ENCODE results near the gene LMAN1.
A peak's percentile ranks its signal among the peaks of the same experiment; 100 is the strongest.

The LMAN1 gene

DNA sequence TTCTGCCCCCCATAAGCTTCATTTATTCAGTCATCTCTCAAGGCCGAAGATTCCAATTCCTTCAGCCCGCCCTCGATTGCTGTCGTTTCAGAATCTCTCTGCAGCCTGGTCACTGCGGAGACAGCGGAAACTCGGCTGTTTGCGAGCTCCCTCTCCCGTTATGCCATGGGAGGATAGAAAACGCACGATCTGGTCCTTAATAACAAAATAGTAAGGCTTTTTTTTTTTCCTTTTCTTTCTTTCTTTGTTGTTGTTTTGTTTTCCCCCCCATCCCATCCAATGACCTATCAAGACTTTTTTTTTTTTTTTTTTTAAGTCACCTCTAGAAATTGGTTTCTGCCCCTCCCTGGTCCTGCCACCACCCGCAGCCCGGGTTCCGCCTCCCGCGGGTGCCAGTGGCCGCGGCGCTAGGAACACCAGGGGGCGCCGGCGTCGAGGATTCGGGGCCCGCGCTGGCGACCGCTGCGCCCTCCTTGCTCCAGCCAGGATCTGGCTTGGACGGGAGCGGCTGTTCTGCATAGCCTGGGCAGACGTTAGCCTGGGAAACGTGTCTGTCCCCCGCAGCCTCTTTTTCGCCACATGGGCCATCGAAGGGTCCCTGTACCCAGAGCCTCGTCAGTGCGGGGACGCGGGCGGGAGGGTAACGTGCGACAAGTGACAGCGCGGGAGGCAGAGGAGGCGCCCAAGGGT, 50.7 kb downstream of the LMAN1 start:
- no peaks in the 10 kb centered on the region for H3K36me3 ChIP-seq (ENCODE audit: insufficient read depth, low read length)
- no peaks in the 10 kb centered on the region for H3K27me3 ChIP-seq (ENCODE audit: insufficient read depth, low read length, poor library complexity, severe bottlenecking)
- no peaks in the 10 kb centered on the region for H3K4me1 ChIP-seq (ENCODE audit: insufficient read depth, low read length, poor library complexity, severe bottlenecking)
- peak overlapping the region; percentile 63 for H3K4me3 ChIP-seq (ENCODE audit: low read length, poor library complexity, severe bottlenecking)
- H3K9ac ChIP-seq (ENCODE audit: low read depth, low read length, poor library complexity, severe bottlenecking) = no peak overlapping the region
- H3K79me2 ChIP-seq (ENCODE audit: insufficient read depth, low read length) = no peaks in the 10 kb centered on the region
- H3F3A ChIP-seq (ENCODE audit: low read depth) = no peaks in the 10 kb centered on the region
- peak overlapping the region; percentile 76 for H2AFZ ChIP-seq (ENCODE audit: low read length)
- H4K20me1 ChIP-seq (ENCODE audit: insufficient read depth, low read length, poor library complexity, severe bottlenecking) = no peaks in the 10 kb centered on the region
- H3K4me2 ChIP-seq (ENCODE audit: low read depth, low read length, poor library complexity, severe bottlenecking) = peak overlapping the region; percentile 71
- TF ChIP-seq, protein P1, sequence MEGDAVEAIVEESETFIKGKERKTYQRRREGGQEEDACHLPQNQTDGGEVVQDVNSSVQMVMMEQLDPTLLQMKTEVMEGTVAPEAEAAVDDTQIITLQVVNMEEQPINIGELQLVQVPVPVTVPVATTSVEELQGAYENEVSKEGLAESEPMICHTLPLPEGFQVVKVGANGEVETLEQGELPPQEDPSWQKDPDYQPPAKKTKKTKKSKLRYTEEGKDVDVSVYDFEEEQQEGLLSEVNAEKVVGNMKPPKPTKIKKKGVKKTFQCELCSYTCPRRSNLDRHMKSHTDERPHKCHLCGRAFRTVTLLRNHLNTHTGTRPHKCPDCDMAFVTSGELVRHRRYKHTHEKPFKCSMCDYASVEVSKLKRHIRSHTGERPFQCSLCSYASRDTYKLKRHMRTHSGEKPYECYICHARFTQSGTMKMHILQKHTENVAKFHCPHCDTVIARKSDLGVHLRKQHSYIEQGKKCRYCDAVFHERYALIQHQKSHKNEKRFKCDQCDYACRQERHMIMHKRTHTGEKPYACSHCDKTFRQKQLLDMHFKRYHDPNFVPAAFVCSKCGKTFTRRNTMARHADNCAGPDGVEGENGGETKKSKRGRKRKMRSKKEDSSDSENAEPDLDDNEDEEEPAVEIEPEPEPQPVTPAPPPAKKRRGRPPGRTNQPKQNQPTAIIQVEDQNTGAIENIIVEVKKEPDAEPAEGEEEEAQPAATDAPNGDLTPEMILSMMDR (conservative IDR thresholded peaks at IDR 0.05; ENCODE audit: low read length) = peak; percentile 64
- no peak for TF ChIP-seq EZH2phosphoT487 (IDR thresholded peaks at IDR 0.05; ENCODE audit: borderline replicate concordance)
- H3K9me3 ChIP-seq (ENCODE audit: insufficient read depth, low read depth, low read length) = no peaks in the 10 kb centered on the region
- no peaks in the 10 kb centered on the region for H3K9me2 ChIP-seq (replicated peaks; ENCODE audit: low read depth, low read length)

DNA sequence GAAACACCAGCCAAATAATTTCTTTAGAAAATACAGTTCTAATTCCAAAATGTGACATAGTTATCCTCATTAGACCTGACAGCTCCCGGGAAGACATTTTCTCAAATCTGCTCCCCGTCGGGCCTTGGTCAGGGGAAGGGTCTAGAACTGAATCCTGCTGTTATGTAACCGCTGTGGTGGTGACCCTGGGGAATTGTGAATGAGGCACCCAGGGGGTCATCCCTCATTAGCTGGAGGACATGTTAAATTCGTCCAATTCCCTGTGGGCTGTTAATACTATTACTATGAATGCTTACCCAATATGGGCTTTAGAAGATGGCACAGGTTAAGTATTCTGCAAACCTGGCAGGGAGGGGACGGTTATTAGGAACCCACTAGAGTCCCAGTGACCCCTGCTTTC, 52.4 kb downstream of the LMAN1 start:
- Histone ChIP-seq H3K27me3 (ENCODE audit: insufficient read depth, low read length, poor library complexity, severe bottlenecking) (no peaks in the 10 kb centered on the region), H3K9me3 (ENCODE audit: insufficient read depth, low read depth, low read length) (no peaks in the 10 kb centered on the region), H3K9ac (ENCODE audit: low read depth, low read length, poor library complexity, severe bottlenecking) (no peak overlapping the region), H3K4me2 (ENCODE audit: low read depth, low read length, poor library complexity, severe bottlenecking) (no peak overlapping the region), H3K4me1 (ENCODE audit: insufficient read depth, low read length, poor library complexity, severe bottlenecking) (no peaks in the 10 kb centered on the region), H3K9me2 (replicated peaks; ENCODE audit: low read depth, low read length) (no peaks in the 10 kb centered on the region), H3K36me3 (ENCODE audit: insufficient read depth, low read length) (no peaks in the 10 kb centered on the region), H3K4me3 (ENCODE audit: low read length, poor library complexity, severe bottlenecking) (no peak overlapping the region), H2AFZ (ENCODE audit: low read length) (no peak overlapping the region), H3K79me2 (ENCODE audit: insufficient read depth, low read length) (no peaks in the 10 kb centered on the region), H4K20me1 (ENCODE audit: insufficient read depth, low read length, poor library complexity, severe bottlenecking) (no peaks in the 10 kb centered on the region), H3F3A (ENCODE audit: low read depth) (no peaks in the 10 kb centered on the region)
- no peak for TF ChIP-seq EZH2phosphoT487 (IDR thresholded peaks at IDR 0.05; ENCODE audit: borderline replicate concordance)
- TF ChIP-seq, protein P1 (conservative IDR thresholded peaks at IDR 0.05; ENCODE audit: low read length) = no peak

DNA sequence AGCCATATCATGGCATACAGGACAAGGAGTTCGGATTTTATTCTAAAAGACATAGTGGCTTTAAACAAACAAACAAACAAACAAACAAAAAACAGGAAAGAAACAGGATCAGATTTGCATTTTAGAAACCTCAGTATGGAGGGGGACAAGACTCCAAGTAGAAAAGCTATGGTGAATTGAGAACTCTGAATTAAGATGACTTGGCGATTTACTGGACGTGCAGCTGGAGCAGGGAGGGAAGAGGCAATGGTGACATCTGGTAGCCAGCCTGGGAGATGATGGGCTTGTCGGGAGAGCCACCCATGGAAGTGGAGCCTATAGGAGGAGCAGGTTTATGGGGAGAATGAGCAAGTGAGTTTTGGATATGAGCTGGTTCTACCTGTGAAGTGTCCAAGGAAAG, 53.8 kb downstream of the LMAN1 start:
- TF ChIP-seq EZH2phosphoT487 (IDR thresholded peaks at IDR 0.05; ENCODE audit: borderline replicate concordance) = no peak
- TF ChIP-seq, protein P1 (conservative IDR thresholded peaks at IDR 0.05; ENCODE audit: low read length) = no peak
- Histone ChIP-seq H3K9me2 (replicated peaks; ENCODE audit: low read depth, low read length) (no peaks in the 10 kb centered on the region), H3K4me2 (ENCODE audit: low read depth, low read length, poor library complexity, severe bottlenecking) (no peak overlapping the region), H3K4me1 (ENCODE audit: insufficient read depth, low read length, poor library complexity, severe bottlenecking) (no peaks in the 10 kb centered on the region), H2AFZ (ENCODE audit: low read length) (no peak overlapping the region), H3K4me3 (ENCODE audit: low read length, poor library complexity, severe bottlenecking) (no peak overlapping the region), H4K20me1 (ENCODE audit: insufficient read depth, low read length, poor library complexity, severe bottlenecking) (no peaks in the 10 kb centered on the region), H3F3A (ENCODE audit: low read depth) (no peaks in the 10 kb centered on the region), H3K36me3 (ENCODE audit: insufficient read depth, low read length) (no peaks in the 10 kb centered on the region), H3K79me2 (ENCODE audit: insufficient read depth, low read length) (no peaks in the 10 kb centered on the region), H3K9me3 (ENCODE audit: insufficient read depth, low read depth, low read length) (no peaks in the 10 kb centered on the region), H3K27me3 (ENCODE audit: insufficient read depth, low read length, poor library complexity, severe bottlenecking) (no peaks in the 10 kb centered on the region), H3K9ac (ENCODE audit: low read depth, low read length, poor library complexity, severe bottlenecking) (no peak overlapping the region)
